GM13976 (cell line): Measurements from ENCODE around the gene LIPJ.

Experiments used
- DNase-seq: peaks from one replicate; pipeline ENCODE4 v3.0.0; 2012; ENCODE audit warnings: low spot score
- in situ Hi-C: fragments of 300-500 bp; cut with MboI; formaldehyde crosslinking; loops from one replicate; pipeline ENCODE4 v1.12.0; 2022; ENCODE audit warnings: low sequenced_read_pairs, mixed read lengths, inconsistent platforms; ENCODE audit not compliant: unreplicated experiment
- TF ChIP-seq, protein P1 (sequence below): IDR thresholded peaks from 2 replicates; pipeline ENCODE4 v1.5.1; 2012; ENCODE audit warnings: borderline replicate concordance, mild to moderate bottlenecking; ENCODE audit not compliant: insufficient read depth; ENCODE audit errors: extremely low read depth, missing control alignments, control extremely low read depth

LIPJ gene

DNA sequence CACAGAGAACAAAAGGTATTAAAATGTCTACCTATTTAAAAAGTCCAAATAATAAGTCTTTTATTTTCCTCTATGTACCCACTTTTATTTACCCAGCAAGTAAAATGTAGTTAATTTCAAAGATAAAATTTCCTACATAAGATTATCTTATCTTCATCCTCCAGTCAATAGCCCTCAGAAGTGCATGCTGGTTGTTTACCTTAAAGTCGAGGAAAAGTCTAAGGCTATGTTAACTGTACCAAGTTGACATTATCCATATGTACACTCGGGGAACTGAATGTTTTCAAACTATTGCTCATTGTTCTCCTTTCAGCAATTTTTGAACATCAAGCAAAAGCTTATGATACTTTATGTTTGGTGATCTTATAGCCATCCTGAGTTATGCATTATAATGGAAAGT, 53.6 kb downstream of the LIPJ start:
- TF ChIP-seq, protein P1, sequence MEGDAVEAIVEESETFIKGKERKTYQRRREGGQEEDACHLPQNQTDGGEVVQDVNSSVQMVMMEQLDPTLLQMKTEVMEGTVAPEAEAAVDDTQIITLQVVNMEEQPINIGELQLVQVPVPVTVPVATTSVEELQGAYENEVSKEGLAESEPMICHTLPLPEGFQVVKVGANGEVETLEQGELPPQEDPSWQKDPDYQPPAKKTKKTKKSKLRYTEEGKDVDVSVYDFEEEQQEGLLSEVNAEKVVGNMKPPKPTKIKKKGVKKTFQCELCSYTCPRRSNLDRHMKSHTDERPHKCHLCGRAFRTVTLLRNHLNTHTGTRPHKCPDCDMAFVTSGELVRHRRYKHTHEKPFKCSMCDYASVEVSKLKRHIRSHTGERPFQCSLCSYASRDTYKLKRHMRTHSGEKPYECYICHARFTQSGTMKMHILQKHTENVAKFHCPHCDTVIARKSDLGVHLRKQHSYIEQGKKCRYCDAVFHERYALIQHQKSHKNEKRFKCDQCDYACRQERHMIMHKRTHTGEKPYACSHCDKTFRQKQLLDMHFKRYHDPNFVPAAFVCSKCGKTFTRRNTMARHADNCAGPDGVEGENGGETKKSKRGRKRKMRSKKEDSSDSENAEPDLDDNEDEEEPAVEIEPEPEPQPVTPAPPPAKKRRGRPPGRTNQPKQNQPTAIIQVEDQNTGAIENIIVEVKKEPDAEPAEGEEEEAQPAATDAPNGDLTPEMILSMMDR: no peak
- no peak for DNase-seq
- in situ Hi-C loops: no loop called here

DNA sequence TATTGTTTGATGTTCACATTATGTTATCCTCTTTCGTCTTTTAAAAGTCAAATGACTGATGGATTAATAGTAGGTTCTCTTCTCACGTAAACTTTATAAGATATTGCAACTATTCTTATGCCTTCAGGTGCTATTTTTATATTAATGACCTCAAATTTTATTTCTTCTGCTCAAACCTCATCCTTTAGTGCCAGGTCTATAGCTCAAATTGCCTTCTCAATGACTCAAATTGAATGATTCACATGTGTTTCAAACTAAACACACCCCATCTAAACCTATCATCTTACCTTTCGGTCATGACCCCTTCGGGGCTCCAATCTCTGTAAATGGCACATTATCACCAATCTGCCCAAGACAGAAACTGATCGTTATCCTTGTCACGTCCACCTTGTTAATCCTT, 55.6 kb downstream of the LIPJ start:
- TF ChIP-seq, protein P1: no peak
- no peak for DNase-seq
- in situ Hi-C loops: no loop called here

DNA sequence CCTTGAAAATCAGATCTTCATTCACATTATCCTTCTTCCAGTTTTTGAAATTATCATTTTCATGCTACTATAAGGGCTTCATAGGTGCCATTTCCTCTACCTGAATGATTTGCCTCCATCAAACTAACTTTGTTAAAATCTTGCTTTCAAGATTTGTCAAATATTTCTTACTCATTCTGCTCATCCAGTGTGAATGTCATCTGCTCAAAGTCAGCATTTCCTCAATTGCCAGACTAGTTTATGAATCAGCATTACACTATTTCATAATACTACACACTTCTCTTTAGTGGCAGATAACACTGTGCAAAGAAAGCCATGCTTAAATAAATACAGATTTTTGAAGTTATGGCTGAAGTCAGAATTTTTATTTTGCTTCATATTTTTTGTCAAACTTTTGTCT, 56.4 kb downstream of the LIPJ start:
- in situ Hi-C loops: no loop called here
- DNase-seq: no peak

DNA sequence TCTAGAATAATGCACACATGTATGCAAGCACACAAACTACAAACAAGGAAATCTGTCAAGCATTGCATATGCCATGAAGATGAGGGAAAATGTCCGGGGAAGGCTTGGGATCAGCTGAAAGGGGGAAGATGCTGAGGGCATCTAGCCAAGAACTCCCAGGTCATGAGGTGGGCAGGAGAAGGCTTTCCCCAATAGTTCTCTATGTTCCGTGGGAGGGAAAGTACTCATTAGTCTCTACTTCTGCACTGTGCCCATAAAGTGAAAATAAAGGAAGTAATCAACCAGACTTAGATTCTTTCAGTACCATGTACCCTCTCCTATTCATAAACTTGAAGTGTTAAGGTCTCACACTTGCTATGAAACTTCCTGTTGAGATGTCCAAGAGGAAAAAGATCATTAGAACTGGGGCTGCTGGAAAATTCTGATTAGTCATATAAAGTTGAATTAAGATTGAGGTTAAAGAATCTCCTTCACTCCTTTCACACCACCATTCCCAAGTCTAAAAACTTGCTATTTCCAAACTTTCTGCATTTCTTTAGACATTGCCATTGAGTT, 60.6 kb downstream of the LIPJ start:
- in situ Hi-C loops: no loop called here
- DNase-seq: no peak
- TF ChIP-seq, protein P1: no peak

More for the DNA sequence above, 56.4 kb downstream of the LIPJ start:
- TF ChIP-seq, protein P1: no peak

DNA sequence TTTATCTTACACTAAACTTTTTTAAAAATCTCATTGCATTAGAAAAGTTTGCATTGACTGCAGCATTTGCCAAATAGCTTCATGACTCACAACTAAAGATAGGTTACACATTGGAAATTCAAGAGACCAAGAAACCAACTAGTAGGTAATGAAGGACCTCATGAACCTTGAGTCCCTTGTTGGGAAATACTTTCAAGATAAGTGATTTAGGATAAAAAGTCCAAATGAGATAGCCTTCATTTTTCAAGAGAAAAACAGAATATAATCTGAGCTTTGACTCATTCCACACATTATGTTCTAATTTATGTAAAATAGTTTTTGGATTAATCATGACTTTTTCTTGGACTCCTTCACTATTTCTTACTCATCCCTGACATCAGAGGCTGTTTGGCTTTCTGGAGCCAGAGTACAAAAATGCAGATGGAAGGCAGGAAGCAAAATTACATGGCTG, 64.6 kb downstream of the LIPJ start:
- DNase-seq: no peak
- TF ChIP-seq, protein P1: no peak
- in situ Hi-C loops: no loop called here

DNA sequence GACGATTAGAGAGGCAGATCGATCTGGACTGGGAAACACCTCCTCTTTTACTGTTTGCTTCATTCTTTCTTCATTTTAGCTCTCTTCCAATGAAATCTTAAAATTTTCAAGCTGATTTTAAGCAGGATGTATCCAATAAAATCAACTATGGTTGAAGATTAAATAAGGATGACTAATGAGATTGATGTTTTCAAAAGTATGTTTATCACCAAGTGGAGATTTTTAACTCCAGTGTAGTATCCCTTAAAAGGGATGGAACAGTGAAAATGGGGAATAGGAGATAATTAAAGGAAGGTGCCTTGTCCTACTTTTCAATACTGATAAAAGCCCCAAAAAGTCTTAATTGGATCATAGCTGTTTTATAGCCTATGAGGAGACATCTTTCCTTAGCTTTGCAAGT, 66.1 kb downstream of the LIPJ start:
- in situ Hi-C loops: no loop called here

More for the DNA sequence above, 66.1 kb downstream of the LIPJ start:
- TF ChIP-seq, protein P1: no peak
- DNase-seq: no peak
